GM21619 (cell line): ENCODE measurements around the gene CAMK2B.

ENCODE experiments used
- ATAC-seq: cut with Tn5 transposase; IDR thresholded peaks from one replicate; pipeline ENCODE4 v1.9.1; 2021; ENCODE audit not compliant: unreplicated experiment

The CAMK2B gene

DNA sequence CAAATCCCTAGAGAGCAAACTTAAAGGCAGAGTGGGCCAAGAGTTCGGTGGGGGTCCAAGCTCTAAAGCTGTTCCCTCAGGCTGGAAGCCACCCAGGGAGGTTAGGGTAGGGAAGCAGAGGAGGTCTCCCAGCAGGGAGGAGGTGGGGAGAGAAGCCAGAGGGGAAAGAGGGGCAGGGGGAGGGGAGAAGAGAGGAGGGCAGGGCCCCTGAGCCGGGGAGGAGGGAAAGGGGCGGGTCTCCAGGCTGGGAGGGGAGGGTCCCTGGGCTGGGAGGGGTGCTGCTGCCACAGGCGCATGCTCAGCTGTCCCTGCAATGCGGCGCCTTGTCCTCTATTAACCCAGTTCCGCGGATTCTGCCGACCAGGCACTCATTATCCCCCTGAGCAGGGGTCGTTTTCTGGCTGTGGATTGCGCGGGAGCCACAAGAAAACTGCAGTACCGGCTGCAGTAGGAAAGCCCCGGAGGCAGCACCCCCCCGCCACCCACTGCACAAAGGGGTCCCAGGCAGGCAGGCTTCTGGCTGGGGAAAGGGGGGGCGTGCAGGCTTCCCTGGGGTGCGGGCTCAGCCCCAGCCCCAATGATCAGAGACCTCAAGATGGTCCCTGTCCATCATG is 49.3 kb downstream of the CAMK2B start:
- no peak for ATAC-seq

DNA sequence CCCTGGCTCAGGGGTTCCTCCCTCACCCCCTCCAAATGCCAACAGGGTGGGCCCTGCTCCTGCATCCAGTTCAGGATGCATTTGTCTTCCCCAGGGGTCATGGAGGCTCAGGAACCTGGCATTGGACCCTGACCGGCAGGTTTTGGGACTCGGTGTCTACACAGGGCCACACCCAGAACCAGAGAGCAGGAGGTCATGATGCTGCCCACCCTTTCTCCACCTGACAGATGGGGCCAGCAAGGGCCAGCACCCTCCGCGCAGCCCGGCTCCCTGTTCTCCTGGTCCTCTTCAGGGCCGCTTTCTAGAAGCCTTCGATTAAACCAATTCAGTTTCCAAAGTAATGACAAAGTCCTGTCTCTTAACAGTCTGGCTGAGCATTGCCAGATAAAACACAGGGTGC is 50.2 kb downstream of the CAMK2B start:
- no peak for ATAC-seq

DNA sequence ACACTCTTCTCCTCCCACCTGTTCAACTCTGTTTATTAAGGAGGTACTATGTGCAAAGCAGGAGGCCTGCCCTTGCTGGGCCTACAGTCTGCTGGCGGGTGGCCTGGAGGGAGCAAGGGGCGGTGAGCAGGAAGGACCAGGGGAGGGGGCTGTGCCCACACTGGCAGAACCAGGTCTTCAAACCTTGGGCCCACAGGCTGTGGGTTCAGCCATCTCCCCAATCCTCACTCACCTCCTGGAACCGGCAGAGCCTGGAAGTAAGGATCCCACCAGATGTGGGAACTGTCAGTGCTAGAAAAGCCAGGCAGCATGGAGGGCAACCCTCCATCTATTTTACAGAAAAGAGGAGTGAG is 50.8 kb downstream of the CAMK2B start:
- no peak for ATAC-seq

DNA sequence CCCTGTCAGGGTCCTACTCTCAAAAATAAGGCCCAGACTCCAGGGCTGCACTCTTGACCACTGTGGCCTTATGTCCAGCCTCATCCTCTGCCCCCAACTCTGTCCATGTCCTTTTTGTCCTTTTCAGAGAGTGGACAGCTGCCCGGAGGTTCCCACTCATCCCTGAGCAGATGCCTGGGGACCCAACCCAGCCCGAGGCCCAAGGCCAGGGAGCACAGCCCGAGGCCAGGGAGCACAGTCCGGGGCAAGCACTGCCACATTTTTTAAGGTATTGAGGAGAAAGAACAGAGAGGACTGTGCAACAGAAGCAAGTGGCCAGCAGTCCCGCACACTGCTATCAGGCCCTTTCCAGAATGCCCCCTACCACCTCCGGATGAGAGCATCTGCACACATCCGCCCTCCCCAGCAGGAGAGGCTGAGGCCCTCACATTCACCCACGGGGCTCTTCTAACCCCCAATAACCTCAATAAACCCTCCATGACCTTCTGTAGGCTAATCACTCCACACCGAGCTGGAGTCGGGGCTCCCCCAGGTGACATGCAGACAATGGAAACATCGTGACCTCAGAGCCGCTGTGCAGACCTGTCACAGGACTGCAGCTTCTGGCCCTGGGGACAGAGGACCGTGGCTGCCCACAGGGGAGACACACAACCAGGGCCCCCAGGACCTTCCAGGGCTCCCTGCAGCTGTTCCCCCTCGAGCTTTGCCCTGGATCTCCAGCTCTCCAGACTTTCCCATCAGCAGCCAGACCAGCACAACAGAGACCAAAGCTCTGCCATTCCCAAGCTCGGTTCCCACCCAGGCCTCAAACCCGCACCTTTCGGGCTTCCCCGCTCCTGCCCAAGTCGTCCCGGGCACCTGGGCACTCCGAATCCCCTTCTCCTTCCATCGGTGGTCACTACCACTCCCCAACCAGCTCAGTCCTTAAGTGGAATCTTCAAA is 51.4 kb downstream of the CAMK2B start:
- ATAC-seq, result no peak

DNA sequence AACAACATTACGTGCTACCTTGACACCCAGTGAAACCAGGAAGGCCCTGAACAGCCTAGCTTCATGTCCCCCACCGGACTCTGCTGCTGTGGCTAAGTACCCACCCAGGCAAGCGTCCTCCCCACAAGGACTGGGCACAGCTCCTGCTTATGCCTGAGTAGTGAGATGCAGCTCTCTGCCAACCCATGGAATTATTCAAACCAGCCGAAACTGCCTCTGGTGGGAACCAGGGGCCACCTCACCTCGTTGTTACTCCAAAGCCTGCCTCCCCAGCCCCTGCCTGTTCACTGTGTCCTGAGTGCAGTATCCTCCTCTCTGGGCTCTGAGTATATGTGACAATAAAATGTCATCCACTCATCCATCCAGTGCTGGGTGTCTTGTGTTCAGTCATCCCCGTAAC is 52.4 kb downstream of the CAMK2B start:
- no peak for ATAC-seq

DNA sequence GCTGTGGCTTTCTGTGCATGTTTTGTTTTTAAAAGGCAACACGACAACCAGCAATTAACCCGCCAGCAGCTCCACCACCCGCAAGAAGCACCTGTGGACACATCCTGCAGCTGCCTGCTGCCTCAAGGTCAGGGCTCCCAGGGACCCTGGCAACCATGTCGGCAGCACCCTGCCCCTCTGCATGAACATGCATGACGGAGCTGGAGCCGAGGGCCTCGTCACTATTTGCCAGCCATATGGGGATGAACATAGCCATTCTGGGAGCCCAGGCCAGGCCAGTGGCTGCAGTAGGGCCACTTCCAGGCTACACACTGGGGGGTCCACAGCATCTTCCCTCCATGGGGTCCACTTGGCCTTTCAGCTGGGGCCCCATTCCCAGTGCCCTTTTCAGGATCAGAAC is 52.9 kb downstream of the CAMK2B start:
- ATAC-seq, result no peak

DNA sequence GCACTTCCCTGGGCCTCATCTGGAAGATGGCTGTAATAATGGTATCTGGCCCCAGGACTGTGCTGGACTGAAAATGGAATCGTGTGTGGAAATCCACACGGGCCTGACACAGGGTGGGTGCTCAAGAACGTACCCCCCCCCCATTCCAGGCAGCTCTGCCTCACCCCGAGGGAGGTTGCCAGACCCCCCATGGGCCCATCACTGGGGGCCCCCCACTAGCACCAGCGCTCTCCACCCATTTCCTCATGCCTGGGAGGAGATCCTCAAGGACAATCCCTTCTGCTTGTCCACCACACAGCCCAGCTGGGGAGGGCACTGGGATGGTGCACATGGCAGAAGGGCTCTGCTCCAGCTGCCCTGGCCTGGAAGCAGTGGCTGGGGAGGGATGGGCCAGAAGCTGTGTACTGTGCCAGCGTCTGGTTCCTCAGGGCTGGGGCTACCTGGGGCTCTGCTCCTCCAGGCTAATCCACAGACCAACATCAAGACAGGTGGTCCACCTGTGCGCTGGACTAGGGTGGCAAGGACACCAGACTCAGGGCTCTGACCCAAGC is 55.4 kb downstream of the CAMK2B start:
- ATAC-seq, result no peak

DNA sequence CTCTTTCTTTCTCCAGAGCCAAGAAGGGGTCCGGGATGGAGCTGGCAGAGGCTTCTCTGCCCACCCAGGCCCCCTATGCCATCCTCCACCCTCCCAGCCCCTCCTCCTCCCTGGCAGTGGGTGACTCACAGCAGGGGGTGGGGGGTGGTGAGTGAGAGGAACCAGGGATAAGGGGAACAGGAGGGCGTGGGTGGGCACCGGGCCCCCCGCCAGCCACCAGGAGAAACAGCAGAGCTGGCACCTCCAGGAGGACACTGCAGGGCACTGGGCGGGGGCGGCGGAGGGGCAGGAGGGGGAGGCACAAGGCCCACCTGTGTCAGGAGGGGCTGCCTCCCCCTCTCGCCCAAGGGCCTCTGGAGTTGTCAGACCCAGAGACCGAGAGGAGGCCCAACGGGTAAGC is 56.0 kb downstream of the CAMK2B start:
- ATAC-seq, result no peak

DNA sequence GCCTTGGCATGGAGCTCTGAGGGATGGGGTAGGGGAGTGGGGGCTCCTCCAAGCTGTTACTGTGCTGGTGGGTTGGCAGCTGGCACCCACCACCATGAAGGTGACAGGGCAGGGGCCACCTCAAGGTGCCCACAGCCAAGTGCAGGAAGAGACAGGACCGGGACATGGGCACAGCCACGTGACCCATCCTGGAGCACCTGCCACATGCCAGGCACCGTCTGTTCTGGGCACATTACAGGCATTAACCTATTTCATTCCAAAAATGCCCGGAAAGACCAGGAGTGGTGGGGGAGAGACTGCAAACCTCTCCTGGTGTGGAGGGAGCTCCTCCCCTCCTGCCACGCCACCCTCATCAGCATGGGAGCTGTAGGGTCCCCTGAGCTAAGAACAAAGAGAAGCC is 56.7 kb downstream of the CAMK2B start:
- ATAC-seq, result no peak

DNA sequence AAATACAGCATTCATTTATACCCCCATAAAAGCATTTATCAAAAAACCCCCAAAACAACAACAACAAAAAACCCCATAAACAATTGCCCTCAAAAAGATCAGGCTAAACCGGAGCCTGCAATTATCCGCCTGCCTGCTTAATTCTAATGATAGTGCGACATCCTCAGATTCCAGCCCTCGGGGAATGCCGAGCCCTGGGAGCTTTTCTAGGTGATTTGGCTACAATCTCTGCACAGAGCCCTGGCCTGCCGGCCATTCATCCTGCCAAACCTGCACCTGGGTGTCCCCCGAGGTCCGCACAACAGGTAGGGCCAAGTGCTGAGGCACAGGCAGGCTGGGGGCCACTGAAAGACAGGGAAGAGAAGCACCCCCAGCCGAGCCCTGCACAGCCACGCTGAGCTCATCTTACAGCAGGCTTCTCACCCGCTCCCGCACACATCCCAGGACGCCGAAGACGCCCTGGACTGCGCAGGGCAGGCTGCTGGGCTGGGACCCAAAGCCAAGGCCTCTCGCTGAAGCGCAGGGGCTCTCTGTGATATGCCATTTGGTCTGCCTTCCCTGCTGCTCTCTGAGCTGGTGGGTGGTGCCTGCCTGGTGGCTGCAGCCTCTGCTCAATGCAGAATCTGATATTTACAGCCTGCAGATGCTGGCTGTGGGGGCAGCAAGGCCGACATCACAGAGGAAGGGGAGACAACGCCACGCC is 57.5 kb downstream of the CAMK2B start:
- no peak for ATAC-seq

DNA sequence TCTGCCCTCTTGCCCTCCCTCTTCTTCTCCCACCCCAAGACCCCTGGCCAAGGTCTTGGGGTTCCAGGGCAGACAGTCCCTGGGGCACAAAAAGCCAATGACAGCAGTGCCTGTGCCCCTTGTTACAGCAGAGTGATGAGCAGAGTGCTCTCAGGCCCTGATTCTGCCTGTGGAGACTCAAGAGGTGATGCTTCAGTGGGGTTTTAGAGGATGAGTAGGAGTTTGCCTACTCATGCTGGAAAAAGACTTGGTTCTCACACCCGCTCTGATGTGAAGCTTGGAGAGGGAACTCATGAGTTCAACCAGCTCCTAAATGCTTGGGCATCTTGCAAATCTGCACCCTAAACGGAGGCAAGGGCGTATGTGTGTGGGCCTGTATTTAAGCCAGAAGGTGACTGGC is 58.2 kb downstream of the CAMK2B start:
- ATAC-seq, result no peak

DNA sequence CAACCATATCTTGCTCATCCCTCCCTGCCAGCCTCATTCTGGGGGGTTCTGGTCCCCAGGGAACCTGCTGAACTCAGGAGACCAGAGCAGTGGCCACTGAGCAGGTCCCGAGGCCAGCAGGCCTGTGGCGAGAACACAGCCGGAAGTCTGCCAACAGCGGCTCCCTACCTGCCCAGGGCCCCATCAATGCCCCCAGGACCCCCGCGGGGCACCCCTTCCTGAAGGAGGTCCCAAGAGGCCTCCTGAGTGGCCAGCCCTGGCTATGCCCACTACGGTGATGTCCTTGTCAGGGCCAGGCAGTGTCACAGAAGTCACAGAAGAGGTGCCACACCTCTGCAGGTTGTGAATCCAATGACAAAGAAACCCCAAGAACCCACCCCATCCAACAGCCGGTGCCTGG is 58.9 kb downstream of the CAMK2B start:
- ATAC-seq, result no peak

DNA sequence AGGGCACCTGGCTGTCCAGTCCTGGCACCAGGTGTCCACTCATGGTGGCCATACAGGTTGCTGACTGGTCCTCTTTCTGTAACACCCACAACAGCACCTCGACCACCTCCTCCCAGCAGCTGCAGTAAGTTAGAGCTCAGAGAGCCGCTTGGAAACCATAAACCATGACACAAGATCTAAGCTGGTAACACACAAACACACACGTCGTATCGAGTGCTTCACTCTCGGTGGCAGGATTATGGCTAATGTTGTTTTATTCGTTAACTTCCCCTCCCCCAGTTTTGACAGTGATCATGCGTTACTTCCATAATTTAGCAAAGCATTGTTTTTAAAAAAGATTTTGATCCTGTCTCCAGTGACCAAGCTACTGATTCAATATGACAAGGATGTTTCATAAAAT is 59.7 kb downstream of the CAMK2B start:
- no peak for ATAC-seq

DNA sequence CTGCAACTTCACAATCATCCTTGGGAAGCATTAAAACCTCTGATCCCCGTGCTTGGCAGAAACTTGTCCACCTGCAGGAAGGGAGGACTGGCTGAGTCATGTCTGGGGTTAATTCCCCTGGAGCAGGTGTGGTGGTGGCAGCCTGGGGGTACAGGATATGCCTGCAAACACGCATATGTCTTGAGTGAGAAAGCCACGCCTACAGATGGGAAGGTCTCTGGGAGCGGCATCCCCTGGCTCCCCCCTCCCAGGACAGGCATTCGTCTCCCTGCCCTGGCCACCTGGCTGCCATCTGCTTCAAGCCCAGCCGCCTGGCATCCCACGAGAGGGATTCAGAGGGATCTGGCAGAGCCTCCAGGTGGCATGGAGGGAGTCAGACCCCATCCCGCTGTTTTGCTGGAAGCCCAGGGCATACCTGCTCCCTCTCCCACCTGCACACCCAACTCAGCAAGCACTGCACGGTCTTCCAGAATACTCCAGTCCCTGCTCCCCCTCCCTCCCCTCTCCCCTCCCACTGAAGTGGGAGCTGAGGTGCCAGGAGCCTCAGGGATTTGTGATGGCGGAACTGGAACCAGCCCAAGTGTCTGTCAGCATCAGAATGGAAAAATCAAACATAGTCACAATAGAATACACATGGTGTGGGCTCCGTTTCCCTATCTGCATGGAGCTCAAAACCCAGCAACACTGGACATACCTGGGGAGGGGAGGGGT is 61.0 kb downstream of the CAMK2B start:
- no peak for ATAC-seq

DNA sequence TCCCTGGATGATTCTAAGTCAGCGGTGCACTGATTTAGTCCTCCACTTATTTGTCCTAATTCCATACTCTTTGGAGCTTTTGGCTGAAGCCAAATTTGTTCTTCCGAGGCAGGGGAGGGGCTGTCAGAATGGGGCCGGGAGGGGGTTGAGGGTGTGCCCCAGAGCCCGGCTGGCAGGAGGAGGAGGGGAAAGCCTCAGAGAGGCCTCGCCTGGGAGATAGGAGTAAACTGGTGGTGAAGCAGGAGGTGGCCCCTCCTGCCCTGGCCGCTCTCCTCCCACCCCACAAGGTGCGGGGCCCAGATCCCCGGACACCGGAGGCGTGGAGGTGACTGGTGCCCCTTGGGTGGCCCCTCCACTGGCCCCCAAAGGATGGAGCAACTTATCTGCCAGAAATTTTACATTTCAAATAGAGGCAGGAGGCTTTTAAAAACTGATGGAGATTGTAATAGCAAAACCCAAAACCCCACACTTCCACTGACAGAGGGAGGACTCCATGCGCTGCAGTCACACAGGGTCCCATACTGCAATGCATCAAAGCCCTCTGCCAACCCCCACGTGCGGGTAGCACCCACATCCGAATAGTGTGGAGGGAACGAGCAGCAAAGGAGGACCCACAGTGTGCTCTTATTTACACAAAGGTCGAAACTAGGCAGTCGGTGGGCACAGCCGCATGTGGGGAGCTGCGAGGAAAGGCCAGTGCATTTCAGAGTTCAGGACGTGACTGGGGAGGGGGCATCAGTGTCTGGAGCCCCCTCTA is 61.9 kb downstream of the CAMK2B start:
- ATAC-seq, result no peak

DNA sequence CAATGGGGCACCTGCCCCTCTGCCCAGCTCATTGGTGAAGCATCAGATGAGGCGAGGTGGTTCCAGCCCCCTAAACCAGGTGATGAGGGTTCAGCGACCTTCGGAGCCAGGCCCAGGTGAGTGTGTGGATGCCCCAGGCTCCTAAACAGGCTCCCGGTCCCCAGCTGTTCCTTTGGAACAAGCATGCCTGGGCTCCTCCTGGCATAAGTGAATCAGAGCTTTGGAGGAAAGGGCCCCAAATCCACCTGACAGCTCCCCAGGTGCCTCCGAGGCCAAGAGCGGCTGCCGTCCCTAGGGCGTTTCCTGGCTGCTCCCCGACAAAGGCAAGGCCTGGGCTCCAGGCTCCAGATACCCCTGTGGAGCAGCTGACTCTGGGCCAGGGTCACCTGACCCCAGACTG is 63.4 kb downstream of the CAMK2B start:
- no peak for ATAC-seq

DNA sequence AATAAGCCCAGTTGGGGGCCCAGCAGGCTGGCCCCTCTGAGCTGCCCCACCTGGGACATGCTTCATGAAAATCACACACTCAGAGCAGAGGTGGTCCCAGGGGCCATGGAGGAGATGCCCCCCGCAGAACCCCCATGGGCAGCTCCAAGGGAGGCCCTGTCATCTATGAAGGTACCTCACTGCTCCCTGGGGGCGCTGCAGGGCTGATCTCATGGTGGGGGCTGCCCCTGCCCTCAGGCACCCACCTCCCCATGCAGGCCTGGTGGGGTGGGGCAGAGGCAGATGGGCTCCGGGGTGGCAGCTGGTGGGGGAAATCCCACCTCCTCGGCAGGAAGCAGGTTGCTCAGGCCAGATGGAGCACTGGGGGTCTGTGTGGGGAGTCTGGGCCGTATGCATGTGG is 64.2 kb downstream of the CAMK2B start:
- no peak for ATAC-seq

DNA sequence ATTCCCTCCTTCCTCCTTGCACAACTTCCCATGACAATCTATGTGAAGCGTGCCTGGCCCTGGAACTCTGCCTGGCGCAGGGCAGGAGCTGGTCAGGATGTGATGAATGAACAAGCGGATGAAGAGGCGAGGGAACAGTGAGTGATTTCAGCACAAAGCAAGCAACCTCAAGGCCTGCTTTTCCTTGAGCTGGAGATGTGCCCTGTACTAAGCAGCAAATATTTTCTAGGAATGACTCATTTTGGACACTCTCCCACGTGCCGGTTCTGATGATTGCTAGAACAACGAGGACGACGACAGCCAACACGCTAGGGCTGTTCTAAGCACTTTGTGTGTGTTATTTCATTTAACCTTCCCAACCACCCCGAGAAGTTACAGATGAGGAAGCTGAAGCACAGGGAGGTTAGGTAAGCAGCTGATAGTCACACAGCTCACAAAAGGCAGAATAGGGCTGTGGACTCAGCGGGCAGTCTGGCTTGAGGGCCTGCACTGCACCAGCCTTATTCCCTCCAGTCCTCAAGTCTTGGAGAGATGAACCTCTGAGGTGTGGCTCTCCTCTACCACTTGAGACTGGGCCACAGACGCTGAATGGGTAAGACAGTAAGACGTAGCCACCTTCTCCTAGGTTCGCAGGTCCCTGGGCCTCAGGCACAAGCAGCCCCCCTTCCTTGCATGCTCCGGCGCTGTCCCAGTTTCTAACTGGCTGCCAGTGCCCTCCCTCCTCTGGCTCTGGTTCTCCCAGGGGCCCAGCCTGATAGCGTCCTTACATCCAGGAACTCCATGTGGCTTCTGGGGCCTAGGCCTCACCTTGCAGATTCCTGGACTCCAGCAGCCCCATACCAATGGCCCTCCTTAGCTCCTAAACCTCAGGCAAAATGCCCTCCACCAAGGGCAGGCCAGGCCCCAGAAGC is 65.6 kb downstream of the CAMK2B start:
- ATAC-seq, result no peak

DNA sequence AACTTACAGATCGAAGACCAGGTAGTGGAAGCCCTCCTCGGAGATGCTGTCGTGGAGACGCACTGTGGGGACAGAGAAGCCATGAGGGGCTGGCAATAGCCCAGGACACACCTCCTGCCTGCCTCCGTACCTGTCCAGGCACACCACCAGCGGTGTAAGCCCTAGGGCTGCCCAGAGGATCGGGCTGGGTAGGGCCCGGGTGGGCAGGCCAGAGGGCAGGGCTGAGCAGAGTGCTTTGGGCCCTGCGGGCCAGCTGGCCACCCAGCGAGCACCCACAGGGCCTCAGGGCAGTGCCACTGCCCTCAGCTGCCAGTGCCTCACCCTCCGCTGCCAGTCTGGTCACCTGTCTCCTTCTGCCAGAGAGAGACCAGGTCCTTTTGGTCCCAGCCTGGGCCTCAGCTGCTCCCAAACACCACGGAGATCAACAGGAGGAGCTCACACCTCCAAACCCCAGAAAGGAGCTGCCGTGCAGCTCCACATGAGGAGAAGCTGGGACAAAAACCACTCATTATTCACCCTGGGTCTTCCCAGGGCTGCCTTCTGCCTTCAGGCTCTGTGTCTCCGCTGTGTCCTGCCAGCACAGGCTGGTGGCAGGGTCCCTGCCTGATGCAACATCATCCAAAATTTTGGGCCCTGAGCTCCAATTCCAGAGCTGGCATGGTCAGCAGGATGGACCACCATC is 66.4 kb downstream of the CAMK2B start:
- no peak for ATAC-seq
